Stomach (tissue), 4 donors: ENCODE data around the gene MYRFL.

Experiments used
- CTCF ChIP-seq, 7 experiments: fragments of 450-650 bp in 4 of 7; fragments of 200-600 bp in 3 of 7; sonication (generic) in 3 of 7; IDR thresholded peaks; one replicate each; pipeline ENCODE4 v1.5.1; 2016 to 2019; ENCODE audit warnings: antibody characterized with exemption in 7 of 7, control low read depth in 2 of 7, mild to moderate bottlenecking in 1 of 7
- EP300 ChIP-seq: sonication (generic); formaldehyde crosslinking; IDR thresholded peaks from one replicate; pipeline ENCODE4 v1.6.1; 2017; ENCODE audit warnings: antibody characterized with exemption
- POLR2A ChIP-seq, 4 donors: fragments of 450-650 bp; IDR thresholded peaks; one replicate each; pipeline ENCODE4 v1.6.1; 2016; ENCODE audit warnings: antibody characterized with exemption in 4 of 4, control low read depth in 2 of 4, mild to moderate bottlenecking in 1 of 4, moderate library complexity in 1 of 4
- POLR2AphosphoS5 ChIP-seq, 3 donors: sonication (generic); formaldehyde crosslinking; IDR thresholded peaks; one replicate each; pipeline ENCODE4 v1.6.1; 2016; ENCODE audit warnings: antibody characterized with exemption in 3 of 3

- TF ChIP-seq CTCF (IDR thresholded peaks at IDR 0.05): no peak
- no peak for TF ChIP-seq POLR2AphosphoS5 (IDR thresholded peaks at IDR 0.05)
- TF ChIP-seq EP300: no peak
- no peak for TF ChIP-seq POLR2A (IDR thresholded peaks at IDR 0.05)
Measured at GRCh38 chr12:69872804-69873203, 47.8 kb downstream of the MYRFL start.
